PC-3 (cell line): ENCODE data around the gene MRPL2. TPM values are rescaled to one million over a fixed set of nuclear protein-coding genes. Genes with fewer than 3 reads are reported as not detected.

ENCODE experiments used
- ATAC-seq: fragments of 200-7000 bp; cut with Tn5 transposase; 2 replicates; pipeline ENCODE4 v1.9.1; 2020; ENCODE audit warnings: mild to moderate bottlenecking, moderate library complexity
- BruUV-seq: library from RNA; stranded (reverse); fragments of 400-500 nt; replicated peaks from 2 replicates; lab custom pipeline; 2021; lab: Mats Ljungman, UMichigan
- CTCF ChIA-PET: fragments of 300-600 bp; sonication (Branson Sonifier 250); formaldehyde crosslinking; loops from one replicate; lab custom pipeline; 2022; ENCODE audit warnings: antibody characterized with exemption; lab: Charles Lee
- POLR2A ChIA-PET: fragments of 300-600 bp; sonication (Branson Sonifier 250); formaldehyde crosslinking; loops from one replicate; lab custom pipeline; 2022; ENCODE audit warnings: antibody characterized with exemption; ENCODE audit not compliant: unreplicated experiment; lab: Charles Lee
- DNase-seq: peaks from one replicate; pipeline ENCODE4 v3.0.0-alpha.2; 2015
- H2AFZ ChIP-seq: fragments of 300-600 bp; sonication (generic); 2 replicates; pipeline ENCODE4 v1.6.0; 2016; ENCODE audit warnings: antibody characterized with exemption, low read length
- H3F3A ChIP-seq: fragments of 300-600 bp; sonication (generic); one replicate; pipeline ENCODE4 v1.6.0; 2017; ENCODE audit warnings: antibody characterized with exemption, low read length, control low read depth, mild to moderate bottlenecking; ENCODE audit not compliant: unreplicated experiment
- H3K27ac ChIP-seq: fragments of 300-600 bp; sonication (generic); 2 replicates; pipeline ENCODE4 v1.5.1; 2016; ENCODE audit warnings: mild to moderate bottlenecking, low read length
- H3K27me3 ChIP-seq: fragments of 300-600 bp; sonication (generic); 2 replicates; pipeline ENCODE4 v1.6.1; 2016; ENCODE audit warnings: low read length, mixed read lengths
- H3K36me3 ChIP-seq: fragments of 300-600 bp; sonication (generic); 2 replicates; pipeline ENCODE4 v1.6.1; 2016; ENCODE audit warnings: low read depth, mixed run types, low read length, mixed read lengths
- H3K4me1 ChIP-seq: fragments of 300-600 bp; sonication (generic); 2 replicates; pipeline ENCODE4 v1.5.1; 2016; ENCODE audit warnings: low read length; ENCODE audit not compliant: insufficient read depth
- H3K4me2 ChIP-seq: fragments of 300-600 bp; sonication (generic); 2 replicates; pipeline ENCODE4 v1.6.0; 2016; ENCODE audit warnings: low read length
- H3K4me3 ChIP-seq: fragments of 300-600 bp; sonication (generic); 2 replicates; pipeline ENCODE4 v1.5.1; 2016; ENCODE audit warnings: mild to moderate bottlenecking, low read length, mixed read lengths
- H3K79me2 ChIP-seq: fragments of 300-600 bp; sonication (generic); 2 replicates; pipeline ENCODE4 v1.6.1; 2017; ENCODE audit warnings: low read length, mixed read lengths
- H3K9ac ChIP-seq: fragments of 300-600 bp; sonication (generic); 2 replicates; pipeline ENCODE4 v1.6.0; 2016; ENCODE audit warnings: mild to moderate bottlenecking, low read length
- H3K9me2 ChIP-seq: fragments of 300-600 bp; sonication (generic); replicated peaks from 2 replicates; pipeline ENCODE4 v1.6.1; 2016; ENCODE audit warnings: mixed run types, low read length, mixed read lengths
- H3K9me3 ChIP-seq: fragments of 300-600 bp; sonication (generic); 2 replicates; pipeline ENCODE4 v1.6.1; 2016; ENCODE audit warnings: low read length, mixed read lengths
- H4K20me1 ChIP-seq: fragments of 300-600 bp; sonication (generic); 2 replicates; pipeline ENCODE4 v1.6.1; 2016; ENCODE audit warnings: low read length, mixed read lengths
- EZH2 ChIP-seq: fragments of 300-600 bp; sonication (generic); IDR thresholded peaks from one replicate; pipeline ENCODE4 v1.6.1; 2017; ENCODE audit warnings: antibody characterized with exemption, mild to moderate bottlenecking, low read length; ENCODE audit not compliant: unreplicated experiment
- EZH2phosphoT487 ChIP-seq: fragments of 300-600 bp; sonication (generic); IDR thresholded peaks from 2 replicates; pipeline ENCODE4 v1.6.1; 2018; ENCODE audit warnings: mild to moderate bottlenecking, antibody characterized with exemption, low read length, borderline replicate concordance
- intact Hi-C: fragments of 100-400 bp; cut with micrococcal nuclease; formaldehyde crosslinking; loops from 2 replicates; pipeline ENCODE4 v1.9.0; 2023
- total RNA-seq: library from RNA; depleted of rRNA; stranded (reverse); fragments of >200 nt; gene quantifications from 2 replicates; pipeline ENCODE4 v1.2.3, GENCODE V29; 2014
- TF ChIP-seq, protein P1 (sequence below): fragments of 300-600 bp; sonication (generic); conservative IDR thresholded peaks from 2 replicates; pipeline ENCODE4 v1.5.1; 2017; ENCODE audit warnings: antibody characterized with exemption, low read depth, mild to moderate bottlenecking, low read length

MRPL2 gene
- total RNA-seq, 1 experiment from 2014 or later: 59.8 TPM

DNA sequence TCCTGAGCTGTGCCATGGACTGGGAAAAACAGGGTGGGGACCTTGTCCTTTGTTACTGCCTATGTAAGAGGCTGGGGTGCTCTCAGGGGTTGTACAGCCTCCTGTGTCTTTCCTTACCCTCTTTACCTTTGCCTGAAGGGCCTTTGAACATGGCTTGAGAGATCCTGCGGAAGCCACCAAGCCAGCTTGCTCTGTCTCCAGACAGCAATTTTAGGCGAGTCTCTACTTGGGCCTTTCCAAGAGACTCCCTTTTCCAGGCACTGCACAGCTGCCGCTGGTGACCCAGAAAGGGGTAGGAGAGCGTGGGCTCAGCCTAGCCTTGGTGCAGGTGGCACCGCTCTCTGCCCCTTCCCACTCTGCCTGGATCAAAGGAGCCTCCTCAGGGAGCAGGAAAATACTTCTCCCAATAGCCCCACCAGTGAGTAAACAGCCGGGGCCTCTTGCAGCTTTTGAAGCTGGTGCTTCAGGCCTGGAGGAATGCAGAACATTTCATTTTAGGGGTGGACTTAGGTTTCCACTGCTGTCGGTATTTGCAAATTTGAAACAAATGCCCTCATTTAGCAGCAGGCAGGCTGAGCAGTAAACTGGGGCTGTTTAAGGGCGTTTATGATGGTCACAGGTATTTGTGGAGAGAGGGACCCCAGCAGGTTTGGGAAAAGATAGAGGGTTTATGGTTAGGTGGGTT lies 30.8 kb upstream of the MRPL2 start:
- no peaks in the 10 kb centered on the region for H3F3A ChIP-seq
- intact Hi-C loops: no loop called here
- ATAC-seq (peak; percentile 17), DNase-seq (no peak)
- H3K9me2 ChIP-seq: no peaks in the 10 kb centered on the region
- H4K20me1 ChIP-seq: peaks cover 5% of the 10 kb centered on the region; the same call in 1 of the 2 replicates
- no peaks in the 10 kb centered on the region for H3K27me3 ChIP-seq
- H3K4me1 ChIP-seq: peaks cover 22% of the 10 kb centered on the region
- H2AFZ ChIP-seq: no peak overlapping the region
- no peak overlapping the region for H3K9ac ChIP-seq
- TF ChIP-seq, protein P1, sequence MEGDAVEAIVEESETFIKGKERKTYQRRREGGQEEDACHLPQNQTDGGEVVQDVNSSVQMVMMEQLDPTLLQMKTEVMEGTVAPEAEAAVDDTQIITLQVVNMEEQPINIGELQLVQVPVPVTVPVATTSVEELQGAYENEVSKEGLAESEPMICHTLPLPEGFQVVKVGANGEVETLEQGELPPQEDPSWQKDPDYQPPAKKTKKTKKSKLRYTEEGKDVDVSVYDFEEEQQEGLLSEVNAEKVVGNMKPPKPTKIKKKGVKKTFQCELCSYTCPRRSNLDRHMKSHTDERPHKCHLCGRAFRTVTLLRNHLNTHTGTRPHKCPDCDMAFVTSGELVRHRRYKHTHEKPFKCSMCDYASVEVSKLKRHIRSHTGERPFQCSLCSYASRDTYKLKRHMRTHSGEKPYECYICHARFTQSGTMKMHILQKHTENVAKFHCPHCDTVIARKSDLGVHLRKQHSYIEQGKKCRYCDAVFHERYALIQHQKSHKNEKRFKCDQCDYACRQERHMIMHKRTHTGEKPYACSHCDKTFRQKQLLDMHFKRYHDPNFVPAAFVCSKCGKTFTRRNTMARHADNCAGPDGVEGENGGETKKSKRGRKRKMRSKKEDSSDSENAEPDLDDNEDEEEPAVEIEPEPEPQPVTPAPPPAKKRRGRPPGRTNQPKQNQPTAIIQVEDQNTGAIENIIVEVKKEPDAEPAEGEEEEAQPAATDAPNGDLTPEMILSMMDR: no peak
- peaks cover 62% of the 10 kb centered on the region for H3K79me2 ChIP-seq
- no TSS peak for BruUV-seq
- H3K36me3 ChIP-seq: no peaks in the 10 kb centered on the region
- no peak overlapping the region for H3K27ac ChIP-seq
- H3K9me3 ChIP-seq: no peaks in the 10 kb centered on the region
- peak overlapping the region; percentile 56 for H3K4me2 ChIP-seq
- ChIA-PET CTCF (interaction anchor here (0.6 kb wide), 1 partner anchor 37 kb away, joined by 3 read pairs; no protein-coding TSS in a partner anchor), POLR2A (no interaction called here)
- H3K4me3 ChIP-seq: no peak overlapping the region

DNA sequence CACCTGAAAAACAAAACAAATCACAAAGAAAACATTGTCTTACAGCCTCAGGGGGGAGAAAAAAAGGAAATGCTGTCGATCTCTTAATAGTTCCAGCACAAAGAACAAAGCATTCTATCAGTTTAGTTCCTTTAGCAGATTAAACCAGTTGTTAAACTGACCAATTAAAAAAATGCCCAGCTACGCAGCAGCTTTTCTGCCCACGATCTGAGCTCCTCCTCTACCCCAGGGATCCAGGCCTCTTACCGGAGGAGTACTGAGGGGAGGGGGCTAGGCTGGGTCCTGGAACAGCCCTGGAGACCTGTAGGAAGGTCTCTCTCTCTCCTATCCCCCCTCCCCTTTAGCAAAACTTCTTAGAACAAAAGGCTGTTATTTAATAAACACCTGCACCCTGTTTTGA lies 30.2 kb upstream of the MRPL2 start:
- Histone ChIP-seq H2AFZ (no peak overlapping the region), H3K9me2 (no peaks in the 10 kb centered on the region), H3K36me3 (no peaks in the 10 kb centered on the region), H3K27me3 (no peaks in the 10 kb centered on the region), H3K27ac (no peak overlapping the region), H3K9ac (no peak overlapping the region), H3K4me3 (no peak overlapping the region), H3K79me2 (peaks cover 64% of the 10 kb centered on the region), H3K9me3 (no peaks in the 10 kb centered on the region), H3K4me2 (no peak overlapping the region), H3F3A (no peaks in the 10 kb centered on the region), H4K20me1 (peaks cover 5% of the 10 kb centered on the region; the same call in 1 of the 2 replicates), H3K4me1 (peaks cover 22% of the 10 kb centered on the region)
- POLR2A ChIA-PET: no interaction called here
- no TSS peak for BruUV-seq
- no peak for ATAC-seq
- TF ChIP-seq, protein P1: no peak
- TF ChIP-seq EZH2phosphoT487 (no peak), EZH2 (no peak)
- CTCF ChIA-PET: interaction anchor here (0.6 kb wide), 1 partner anchor 38 kb away, joined by 3 read pairs; no protein-coding TSS in a partner anchor
- no peak for DNase-seq
- intact Hi-C loops: no loop called here

DNA sequence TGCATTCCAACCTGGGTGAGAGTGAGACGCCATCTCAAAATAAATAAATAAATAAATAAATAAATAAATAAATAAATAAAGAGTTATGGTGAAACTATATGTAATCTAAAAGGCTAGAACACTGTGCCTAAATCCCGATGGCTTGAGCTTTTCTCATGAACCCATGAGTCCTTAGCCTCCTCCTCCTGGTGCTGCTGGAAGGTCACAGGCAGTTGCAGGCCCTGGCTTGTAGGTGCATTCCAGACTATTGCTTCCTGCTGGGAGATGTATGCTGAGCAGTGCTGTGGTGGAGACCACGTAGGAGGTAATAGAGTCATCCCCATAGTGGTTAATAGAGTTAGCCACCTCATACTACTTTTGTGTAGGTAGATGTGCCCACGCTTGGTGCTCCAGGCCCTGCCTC lies 29.4 kb upstream of the MRPL2 start:
- Histone ChIP-seq H3K4me3 (no peak overlapping the region), H3K36me3 (no peaks in the 10 kb centered on the region), H4K20me1 (peaks cover 5% of the 10 kb centered on the region; the same call in 1 of the 2 replicates), H3K9me3 (no peaks in the 10 kb centered on the region), H3K4me2 (no peak overlapping the region), H3K79me2 (peaks cover 65% of the 10 kb centered on the region), H2AFZ (no peak overlapping the region), H3F3A (no peaks in the 10 kb centered on the region), H3K9ac (no peak overlapping the region), H3K27ac (no peak overlapping the region), H3K9me2 (no peaks in the 10 kb centered on the region), H3K27me3 (no peaks in the 10 kb centered on the region), H3K4me1 (peaks cover 22% of the 10 kb centered on the region)
- DNase-seq (no peak), ATAC-seq (no peak)
- CTCF ChIA-PET: no interaction called here
- TF ChIP-seq EZH2phosphoT487: no peak
- TF ChIP-seq EZH2: no peak
- TF ChIP-seq, protein P1: no peak
- BruUV-seq: no TSS peak
- POLR2A ChIA-PET: no interaction called here
- intact Hi-C loops: no loop called here
